ENCODE results near the gene POU4F3. TPM values are rescaled to one million over a fixed set of nuclear protein-coding genes. Genes with fewer than 3 reads are reported as not detected.

POU4F3 gene
- total RNA-seq, 1 experiment from 2014 or later: not detected

DNA sequence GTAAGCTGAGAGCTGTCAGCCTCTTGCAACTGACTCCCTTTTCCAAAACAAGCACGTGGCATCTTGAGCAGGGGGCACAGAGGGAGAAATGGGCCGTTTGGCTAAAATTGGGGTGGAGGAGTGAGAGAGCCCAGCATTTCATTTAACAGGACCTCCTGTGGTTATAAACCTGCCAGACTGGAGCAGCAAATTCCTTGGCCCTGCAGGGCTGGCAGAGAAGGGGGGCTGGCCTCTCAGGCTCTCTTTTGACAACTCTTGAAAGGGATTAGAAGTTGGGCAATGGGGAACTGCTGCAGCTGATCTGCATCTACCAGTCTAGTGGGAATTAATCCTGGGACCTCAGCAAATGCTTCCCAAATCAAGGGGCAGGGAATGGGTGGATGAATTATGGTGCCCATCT lies 7.2 kb upstream of the POU4F3 start:
- H3K9ac ChIP-seq (ENCODE audit: low read length): no peak overlapping the region
- H3K79me2 ChIP-seq (ENCODE audit: low read length): no peaks in the 10 kb centered on the region
- H3K9me3 ChIP-seq (ENCODE audit: low read length): no peaks in the 10 kb centered on the region
- no peaks in the 10 kb centered on the region for H3K4me1 ChIP-seq (ENCODE audit: low read length)
- no peak overlapping the region for H2AFZ ChIP-seq (ENCODE audit: low read length)
- H3K4me2 ChIP-seq (ENCODE audit: low read depth, low read length, poor library complexity, severe bottlenecking): no peak overlapping the region
- H3K4me3 ChIP-seq (ENCODE audit: low read length): no peak overlapping the region
- no peaks in the 10 kb centered on the region for H3K9me2 ChIP-seq (replicated peaks; ENCODE audit: insufficient read depth, low read length)
- no peak for DNase-seq
- no peak overlapping the region for H3K27ac ChIP-seq (ENCODE audit: low read length)
- no peaks in the 10 kb centered on the region for H4K20me1 ChIP-seq (ENCODE audit: insufficient read depth, low read depth, low read length)
- H3K36me3 ChIP-seq (ENCODE audit: insufficient read depth, low read length): no peaks in the 10 kb centered on the region
- H3K27me3 ChIP-seq (ENCODE audit: low read length): no peaks in the 10 kb centered on the region

DNA sequence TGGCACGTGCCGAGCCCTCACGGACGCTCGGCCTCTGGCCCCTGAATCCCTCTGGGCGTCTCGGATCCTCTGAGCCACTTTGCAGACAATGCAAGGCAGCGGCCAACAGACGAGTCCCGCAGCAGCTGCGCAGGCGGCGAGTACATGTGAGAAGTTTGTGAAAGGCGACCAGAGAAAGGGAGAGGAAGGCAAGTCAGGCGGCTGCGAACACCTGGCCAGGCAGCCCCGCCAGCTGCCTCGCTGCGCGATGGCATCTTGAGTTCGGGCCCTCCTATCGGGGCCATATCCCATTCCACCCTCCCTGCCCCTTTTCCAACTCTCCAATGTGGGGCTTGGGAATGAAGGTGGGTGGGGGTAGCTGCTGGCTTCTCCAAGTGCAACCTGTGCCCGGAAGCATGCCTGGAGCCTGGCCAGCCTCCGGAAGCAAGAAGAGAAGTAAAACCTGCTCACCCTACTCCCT lies 4.5 kb upstream of the POU4F3 start:
- Histone ChIP-seq H3K9me2 (replicated peaks; ENCODE audit: insufficient read depth, low read length) (no peaks in the 10 kb centered on the region), H3K4me3 (ENCODE audit: low read length) (no peak overlapping the region), H3K4me2 (ENCODE audit: low read depth, low read length, poor library complexity, severe bottlenecking) (no peak overlapping the region), H3K36me3 (ENCODE audit: insufficient read depth, low read length) (no peaks in the 10 kb centered on the region), H3K79me2 (ENCODE audit: low read length) (no peaks in the 10 kb centered on the region), H4K20me1 (ENCODE audit: insufficient read depth, low read depth, low read length) (no peaks in the 10 kb centered on the region), H3K9me3 (ENCODE audit: low read length) (no peaks in the 10 kb centered on the region), H2AFZ (ENCODE audit: low read length) (no peak overlapping the region), H3K4me1 (ENCODE audit: low read length) (no peaks in the 10 kb centered on the region), H3K27me3 (ENCODE audit: low read length) (no peaks in the 10 kb centered on the region), H3K27ac (ENCODE audit: low read length) (no peak overlapping the region), H3K9ac (ENCODE audit: low read length) (no peak overlapping the region)
- no peak for DNase-seq

DNA sequence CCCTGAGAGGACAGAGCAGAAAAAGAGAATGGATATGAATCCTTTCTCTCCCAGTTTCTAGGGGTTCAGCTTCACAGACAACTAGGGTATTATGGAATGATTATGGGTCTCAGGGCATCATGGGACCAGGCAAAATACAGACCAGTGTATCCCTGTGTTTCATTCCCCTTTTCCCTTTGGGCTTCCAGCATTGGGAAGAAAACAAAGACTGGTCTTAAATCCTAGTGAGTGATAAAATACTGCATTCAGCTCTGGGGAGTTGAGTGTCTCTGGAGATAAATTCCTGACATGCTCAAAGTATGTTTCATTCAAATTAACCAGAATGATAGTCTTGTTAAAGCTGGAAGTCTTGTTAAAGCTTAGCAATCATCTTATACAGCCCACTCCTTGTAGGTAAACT lies 2.4 kb upstream of the POU4F3 start:
- DNase-seq: no peak
- Histone ChIP-seq H3K4me2 (ENCODE audit: low read depth, low read length, poor library complexity, severe bottlenecking) (no peak overlapping the region), H4K20me1 (ENCODE audit: insufficient read depth, low read depth, low read length) (no peaks in the 10 kb centered on the region), H3K9me2 (replicated peaks; ENCODE audit: insufficient read depth, low read length) (no peaks in the 10 kb centered on the region), H3K36me3 (ENCODE audit: insufficient read depth, low read length) (no peaks in the 10 kb centered on the region), H3K27me3 (ENCODE audit: low read length) (no peaks in the 10 kb centered on the region), H3K79me2 (ENCODE audit: low read length) (no peaks in the 10 kb centered on the region), H3K4me1 (ENCODE audit: low read length) (no peaks in the 10 kb centered on the region), H3K27ac (ENCODE audit: low read length) (no peak overlapping the region), H3K4me3 (ENCODE audit: low read length) (no peak overlapping the region), H2AFZ (ENCODE audit: low read length) (no peak overlapping the region), H3K9ac (ENCODE audit: low read length) (no peak overlapping the region), H3K9me3 (ENCODE audit: low read length) (no peaks in the 10 kb centered on the region)

DNA sequence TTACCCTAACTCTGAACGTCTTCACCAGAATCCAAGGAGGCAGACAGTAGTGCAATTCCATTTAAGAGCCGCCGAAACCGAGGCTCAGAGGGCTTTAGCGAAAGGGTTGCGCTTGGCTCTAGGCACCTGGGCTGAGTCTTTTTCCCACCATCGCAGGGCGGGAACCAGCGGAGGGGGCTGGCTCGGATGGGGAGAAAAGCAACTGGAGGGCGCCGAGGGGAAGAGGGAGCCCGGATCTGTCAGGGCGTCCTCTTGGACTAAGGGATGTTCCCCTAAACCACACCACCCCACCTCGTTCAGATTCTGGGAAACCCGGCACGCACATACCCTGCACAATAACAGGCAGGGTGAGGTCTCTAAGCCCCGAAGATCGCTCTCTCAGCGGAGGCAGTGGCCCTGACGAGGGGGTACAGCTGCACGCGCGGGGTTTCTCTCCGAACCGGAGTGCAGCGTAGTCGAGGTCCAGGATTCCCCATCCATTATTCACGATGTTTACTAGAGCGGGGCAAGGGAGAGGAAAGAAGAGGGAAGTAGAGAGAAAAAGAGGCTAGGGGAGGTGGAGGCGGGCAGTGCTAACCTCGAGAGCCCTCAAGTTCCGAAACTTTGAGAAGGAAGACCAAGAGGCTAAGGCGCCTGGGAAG lies 1.3 kb upstream of the POU4F3 start:
- Histone ChIP-seq H3K9me2 (replicated peaks; ENCODE audit: insufficient read depth, low read length) (no peaks in the 10 kb centered on the region), H4K20me1 (ENCODE audit: insufficient read depth, low read depth, low read length) (no peaks in the 10 kb centered on the region), H3K4me2 (ENCODE audit: low read depth, low read length, poor library complexity, severe bottlenecking) (no peak overlapping the region), H3K9me3 (ENCODE audit: low read length) (no peaks in the 10 kb centered on the region), H3K9ac (ENCODE audit: low read length) (no peak overlapping the region), H3K36me3 (ENCODE audit: insufficient read depth, low read length) (no peaks in the 10 kb centered on the region), H3K79me2 (ENCODE audit: low read length) (no peaks in the 10 kb centered on the region), H3K4me3 (ENCODE audit: low read length) (no peak overlapping the region), H3K27ac (ENCODE audit: low read length) (no peak overlapping the region), H3K4me1 (ENCODE audit: low read length) (no peaks in the 10 kb centered on the region), H2AFZ (ENCODE audit: low read length) (no peak overlapping the region), H3K27me3 (ENCODE audit: low read length) (no peaks in the 10 kb centered on the region)
- no peak for DNase-seq

DNA sequence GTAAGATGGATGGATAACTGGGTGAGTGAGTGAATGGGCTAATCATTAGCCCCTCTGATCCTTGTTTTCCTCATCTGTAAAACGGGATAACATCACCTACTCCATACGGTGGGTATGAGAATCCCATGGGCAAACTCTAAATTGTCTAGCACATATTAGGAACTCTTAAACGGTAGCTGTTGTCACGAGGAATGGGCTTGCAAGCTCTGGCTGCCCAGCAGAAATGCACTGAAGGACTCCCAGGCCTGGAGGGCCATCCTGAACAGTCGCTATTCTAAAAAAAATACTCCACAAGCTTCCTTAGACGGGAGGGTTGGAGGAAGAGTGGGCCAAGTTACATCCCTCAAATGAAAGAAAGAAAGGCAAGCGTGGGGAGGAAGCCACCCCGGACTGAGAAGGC lies 711 bp upstream of the POU4F3 start:
- no peaks in the 10 kb centered on the region for H3K9me2 ChIP-seq (replicated peaks; ENCODE audit: insufficient read depth, low read length)
- H3K79me2 ChIP-seq (ENCODE audit: low read length): no peaks in the 10 kb centered on the region
- no peaks in the 10 kb centered on the region for H3K4me1 ChIP-seq (ENCODE audit: low read length)
- no peaks in the 10 kb centered on the region for H3K27me3 ChIP-seq (ENCODE audit: low read length)
- no peak overlapping the region for H3K27ac ChIP-seq (ENCODE audit: low read length)
- no peak overlapping the region for H3K9ac ChIP-seq (ENCODE audit: low read length)
- H3K36me3 ChIP-seq (ENCODE audit: insufficient read depth, low read length): no peaks in the 10 kb centered on the region
- H2AFZ ChIP-seq (ENCODE audit: low read length): no peak overlapping the region
- no peak overlapping the region for H3K4me2 ChIP-seq (ENCODE audit: low read depth, low read length, poor library complexity, severe bottlenecking)
- DNase-seq: no peak
- no peak overlapping the region for H3K4me3 ChIP-seq (ENCODE audit: low read length)
- no peaks in the 10 kb centered on the region for H4K20me1 ChIP-seq (ENCODE audit: insufficient read depth, low read depth, low read length)
- H3K9me3 ChIP-seq (ENCODE audit: low read length): no peaks in the 10 kb centered on the region

DNA sequence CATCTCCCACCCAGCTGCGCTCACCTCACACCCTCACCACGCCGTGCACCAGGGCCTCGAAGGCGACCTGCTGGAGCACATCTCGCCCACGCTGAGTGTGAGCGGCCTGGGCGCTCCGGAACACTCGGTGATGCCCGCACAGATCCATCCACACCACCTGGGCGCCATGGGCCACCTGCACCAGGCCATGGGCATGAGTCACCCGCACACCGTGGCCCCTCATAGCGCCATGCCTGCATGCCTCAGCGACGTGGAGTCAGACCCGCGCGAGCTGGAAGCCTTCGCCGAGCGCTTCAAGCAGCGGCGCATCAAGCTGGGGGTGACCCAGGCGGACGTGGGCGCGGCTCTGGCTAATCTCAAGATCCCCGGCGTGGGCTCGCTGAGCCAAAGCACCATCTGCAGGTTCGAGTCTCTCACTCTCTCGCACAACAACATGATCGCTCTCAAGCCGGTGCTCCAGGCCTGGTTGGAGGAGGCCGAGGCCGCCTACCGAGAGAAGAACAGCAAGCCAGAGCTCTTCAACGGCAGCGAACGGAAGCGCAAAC lies 1.1 kb downstream of the POU4F3 start:
- no peak for DNase-seq
- Histone ChIP-seq H3K9me2 (replicated peaks; ENCODE audit: insufficient read depth, low read length) (no peaks in the 10 kb centered on the region), H3K79me2 (ENCODE audit: low read length) (no peaks in the 10 kb centered on the region), H3K4me1 (ENCODE audit: low read length) (no peaks in the 10 kb centered on the region), H3K36me3 (ENCODE audit: insufficient read depth, low read length) (no peaks in the 10 kb centered on the region), H2AFZ (ENCODE audit: low read length) (no peak overlapping the region), H4K20me1 (ENCODE audit: insufficient read depth, low read depth, low read length) (no peaks in the 10 kb centered on the region), H3K4me3 (ENCODE audit: low read length) (no peak overlapping the region), H3K9me3 (ENCODE audit: low read length) (no peaks in the 10 kb centered on the region), H3K9ac (ENCODE audit: low read length) (no peak overlapping the region), H3K27me3 (ENCODE audit: low read length) (no peaks in the 10 kb centered on the region), H3K4me2 (ENCODE audit: low read depth, low read length, poor library complexity, severe bottlenecking) (no peak overlapping the region), H3K27ac (ENCODE audit: low read length) (no peak overlapping the region)

DNA sequence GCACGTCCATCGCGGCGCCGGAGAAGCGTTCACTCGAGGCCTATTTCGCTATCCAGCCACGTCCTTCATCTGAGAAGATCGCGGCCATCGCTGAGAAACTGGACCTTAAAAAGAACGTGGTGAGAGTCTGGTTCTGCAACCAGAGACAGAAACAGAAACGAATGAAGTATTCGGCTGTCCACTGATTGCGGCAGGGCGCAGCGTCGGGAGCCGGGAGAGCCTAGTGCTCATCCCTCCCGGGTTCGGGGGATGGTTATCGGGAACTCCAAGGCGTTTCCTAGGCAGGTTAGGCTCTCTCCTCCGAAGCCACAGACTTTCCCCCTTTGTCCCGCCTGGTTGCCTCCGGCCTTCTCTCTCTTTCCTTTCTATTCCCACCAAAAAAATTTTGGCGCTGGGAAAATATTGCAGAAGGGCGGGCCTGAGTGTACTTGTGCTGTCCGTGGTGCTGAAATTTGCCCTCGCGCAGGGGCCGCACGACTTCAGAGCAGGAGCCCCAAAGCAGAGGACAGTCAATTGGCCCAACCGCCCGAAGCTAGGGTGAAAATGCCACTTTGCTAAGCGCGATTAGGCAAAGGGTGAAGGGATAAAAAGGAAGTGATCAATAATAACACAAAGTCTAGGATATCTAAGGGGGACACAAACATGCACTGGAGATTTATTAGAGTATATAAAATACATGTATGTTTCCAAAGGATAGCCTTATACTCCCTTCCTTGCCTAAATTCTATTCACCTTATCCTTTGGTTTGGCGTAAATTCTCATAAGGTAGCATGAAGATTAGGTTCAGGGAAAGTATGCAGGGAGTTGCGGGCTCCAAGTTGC lies 1.8 kb downstream of the POU4F3 start:
- H3K27me3 ChIP-seq (ENCODE audit: low read length): no peaks in the 10 kb centered on the region

DNA sequence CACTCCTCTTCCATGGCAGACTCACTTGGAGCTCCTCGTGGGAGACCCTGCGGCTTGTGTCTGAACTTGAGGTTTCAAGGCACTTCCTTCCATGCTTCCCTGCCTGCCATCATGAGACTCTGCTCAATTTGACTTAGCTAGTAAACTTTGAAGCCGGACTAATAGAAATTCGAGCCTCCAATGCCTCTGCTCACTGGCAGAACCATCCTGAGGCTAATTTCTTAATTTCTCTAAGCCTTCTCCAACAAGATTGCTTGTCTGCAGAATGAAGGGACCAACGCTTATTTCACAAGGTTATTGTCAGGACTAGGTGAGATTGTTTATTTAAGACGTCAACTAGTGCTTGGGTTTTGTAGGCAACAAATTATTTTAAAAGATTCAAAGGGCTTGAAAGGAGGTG lies 3.2 kb downstream of the POU4F3 start:
- Histone ChIP-seq H3K4me1 (ENCODE audit: low read length) (no peaks in the 10 kb centered on the region), H3K27ac (ENCODE audit: low read length) (no peak overlapping the region), H3K79me2 (ENCODE audit: low read length) (no peaks in the 10 kb centered on the region), H4K20me1 (ENCODE audit: insufficient read depth, low read depth, low read length) (no peaks in the 10 kb centered on the region), H3K36me3 (ENCODE audit: insufficient read depth, low read length) (no peaks in the 10 kb centered on the region), H3K9me3 (ENCODE audit: low read length) (no peaks in the 10 kb centered on the region), H2AFZ (ENCODE audit: low read length) (no peak overlapping the region), H3K27me3 (ENCODE audit: low read length) (no peaks in the 10 kb centered on the region), H3K4me2 (ENCODE audit: low read depth, low read length, poor library complexity, severe bottlenecking) (no peak overlapping the region), H3K4me3 (ENCODE audit: low read length) (no peak overlapping the region), H3K9me2 (replicated peaks; ENCODE audit: insufficient read depth, low read length) (no peaks in the 10 kb centered on the region), H3K9ac (ENCODE audit: low read length) (no peak overlapping the region)
- no peak for DNase-seq

More for the DNA sequence above, 1.8 kb downstream of the POU4F3 start:
- Histone ChIP-seq H3K4me1 (ENCODE audit: low read length) (no peaks in the 10 kb centered on the region), H3K4me2 (ENCODE audit: low read depth, low read length, poor library complexity, severe bottlenecking) (no peak overlapping the region), H3K79me2 (ENCODE audit: low read length) (no peaks in the 10 kb centered on the region), H3K4me3 (ENCODE audit: low read length) (no peak overlapping the region), H3K27ac (ENCODE audit: low read length) (no peak overlapping the region), H3K36me3 (ENCODE audit: insufficient read depth, low read length) (no peaks in the 10 kb centered on the region), H3K9me2 (replicated peaks; ENCODE audit: insufficient read depth, low read length) (no peaks in the 10 kb centered on the region), H3K9ac (ENCODE audit: low read length) (no peak overlapping the region), H4K20me1 (ENCODE audit: insufficient read depth, low read depth, low read length) (no peaks in the 10 kb centered on the region), H3K9me3 (ENCODE audit: low read length) (no peaks in the 10 kb centered on the region), H2AFZ (ENCODE audit: low read length) (no peak overlapping the region)
- peak; percentile 48 for DNase-seq
